ENCODE data around the gene AKR1C4.
A peak's percentile ranks its signal among the peaks of the same experiment; 100 is the strongest.
"Not testable (repeated sequence)": the region's sequence is repeated elsewhere in the genome, so short reads cannot be mapped to it uniquely, and the experiment has no call there.

AKR1C4 gene

DNA sequence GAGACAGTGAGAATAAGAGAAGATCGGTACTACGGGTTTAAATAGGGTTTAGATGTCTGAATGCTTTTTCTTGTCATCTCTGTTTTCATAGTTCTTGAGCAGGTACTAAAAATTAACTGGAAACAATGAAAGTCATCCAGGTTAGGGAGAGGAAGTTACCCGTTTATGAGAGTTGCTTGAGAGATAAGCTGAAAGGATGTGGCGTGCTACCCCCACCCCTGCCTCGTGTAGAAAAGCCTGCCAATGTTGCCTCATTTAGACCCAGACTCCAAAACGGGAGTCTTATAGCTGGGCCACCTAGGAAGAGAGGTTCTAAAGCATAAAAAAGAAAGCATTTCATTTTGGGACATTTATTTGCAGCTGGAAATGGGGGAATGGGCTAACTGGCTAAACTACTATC lies 10.2 kb downstream of the AKR1C4 start:
- DNase-seq (ENCODE audit: low spot score) = no peak

DNA sequence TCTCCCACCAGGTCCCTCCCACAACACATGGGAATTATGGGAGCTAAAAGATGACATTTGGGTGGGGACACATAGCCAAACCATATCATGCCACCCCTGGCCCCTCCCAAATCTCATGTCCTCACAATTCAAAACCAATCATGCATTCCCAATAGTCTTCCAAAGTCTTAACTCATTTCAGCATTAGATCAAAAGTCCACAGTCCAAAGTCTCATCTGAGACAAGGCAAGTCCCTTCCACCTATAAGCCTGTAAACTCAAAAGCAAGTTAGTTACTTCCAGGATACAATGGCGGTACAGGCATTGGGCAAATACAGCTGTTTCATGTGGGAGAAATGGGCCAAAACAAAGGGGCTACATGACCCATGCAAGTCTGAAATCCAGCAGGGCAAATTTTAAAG lies 13.1 kb downstream of the AKR1C4 start:
- not testable (repeated sequence) for DNase-seq (ENCODE audit: low spot score)

DNA sequence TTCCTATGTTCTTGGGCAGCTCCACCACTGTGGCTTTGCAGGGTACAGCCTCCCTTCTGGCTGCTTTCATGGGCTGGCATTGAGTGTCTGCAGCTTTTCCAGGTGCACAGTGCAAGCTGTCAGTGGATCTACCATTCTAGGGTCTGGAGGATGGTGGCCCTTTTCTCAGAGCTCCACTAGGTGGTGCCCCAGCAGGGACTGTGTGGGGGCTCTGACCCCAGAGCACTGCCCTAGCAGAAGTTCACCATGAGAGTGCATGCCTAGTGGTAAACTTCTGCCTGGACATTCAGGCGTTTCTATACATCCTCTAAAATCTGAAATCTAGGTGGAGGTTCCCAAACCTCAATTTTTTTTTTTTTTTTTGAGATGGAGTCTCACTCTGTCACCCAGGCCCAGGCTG lies 13.6 kb downstream of the AKR1C4 start:
- not testable (repeated sequence) for DNase-seq (ENCODE audit: low spot score)

DNA sequence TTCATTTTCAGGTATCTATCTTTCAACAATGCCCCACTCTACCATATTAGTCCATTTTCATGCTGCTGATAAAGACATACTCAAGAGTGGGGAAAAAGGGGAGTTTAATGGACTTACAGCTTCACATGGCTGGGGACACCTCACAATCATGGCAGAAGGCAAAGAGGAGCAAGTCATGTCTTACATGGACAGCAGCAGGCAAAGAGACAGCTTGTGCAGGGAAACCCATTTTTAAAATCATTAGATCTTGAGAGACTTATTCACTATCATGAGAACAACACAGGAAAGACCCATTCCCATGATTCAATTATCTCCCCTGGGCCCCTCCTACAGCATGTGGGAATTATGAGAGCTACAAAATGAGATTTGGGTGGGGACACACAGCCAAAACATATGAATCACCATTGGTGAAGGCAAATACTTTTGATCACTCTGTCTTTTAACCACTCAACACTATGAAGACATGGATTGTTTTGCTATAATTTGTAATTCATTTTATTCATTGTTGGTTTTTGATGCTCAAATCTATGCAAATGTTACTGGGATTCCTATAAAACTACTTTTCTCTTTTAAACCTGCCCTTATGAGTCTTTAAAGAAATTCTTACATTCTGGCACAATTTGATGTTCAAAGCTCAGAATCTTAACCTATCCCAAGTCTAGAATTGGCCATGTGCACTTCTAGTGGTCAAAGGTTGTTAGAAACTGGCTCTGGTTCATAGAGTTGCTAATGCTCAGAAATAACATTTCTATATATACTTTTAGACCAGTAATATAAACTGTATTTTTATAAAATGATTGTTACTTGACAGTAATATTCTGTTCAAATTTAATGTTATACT lies 15.3 kb downstream of the AKR1C4 start:
- no peak for DNase-seq (ENCODE audit: low spot score)

DNA sequence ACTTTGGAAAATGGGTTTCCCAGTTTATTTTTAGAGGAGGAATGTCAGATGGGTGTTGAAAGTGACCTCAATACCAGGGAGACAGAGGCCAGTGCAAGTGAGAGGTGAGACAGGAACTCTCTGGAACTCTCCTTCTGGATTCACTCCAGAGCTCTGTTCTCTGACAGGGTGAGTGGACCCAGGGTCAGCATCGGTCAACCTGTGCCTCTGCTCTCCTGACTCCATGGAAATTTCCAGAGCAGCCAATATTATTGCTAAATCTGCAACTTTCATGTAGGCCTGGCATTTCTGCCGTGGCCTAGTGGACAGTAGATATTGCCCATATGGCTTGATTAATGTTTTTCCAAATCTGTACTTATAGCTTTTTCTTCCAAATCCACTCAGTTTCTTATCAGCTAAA lies 20.2 kb downstream of the AKR1C4 start:
- DNase-seq (ENCODE audit: low spot score) = no peak

DNA sequence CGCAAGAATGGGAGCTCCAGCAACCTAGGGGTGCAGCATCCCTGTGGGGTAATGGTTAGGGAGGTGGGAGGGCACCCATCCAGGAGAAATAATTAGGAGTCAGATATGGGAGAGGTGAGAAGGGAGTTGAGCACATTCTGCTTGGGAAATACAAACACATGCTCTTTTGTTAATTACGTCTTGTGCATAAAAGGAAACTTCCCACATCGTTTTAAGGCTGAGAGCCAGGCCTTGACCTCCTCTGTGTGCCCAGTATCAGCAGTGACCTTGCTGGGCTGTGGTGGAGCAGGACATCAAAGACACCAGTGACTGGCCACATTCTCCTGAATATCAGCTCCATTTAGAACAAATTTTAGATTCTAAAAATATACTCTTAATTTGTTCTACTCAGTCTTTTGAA lies 22.6 kb downstream of the AKR1C4 start:
- DNase-seq (ENCODE audit: low spot score) = no peak

DNA sequence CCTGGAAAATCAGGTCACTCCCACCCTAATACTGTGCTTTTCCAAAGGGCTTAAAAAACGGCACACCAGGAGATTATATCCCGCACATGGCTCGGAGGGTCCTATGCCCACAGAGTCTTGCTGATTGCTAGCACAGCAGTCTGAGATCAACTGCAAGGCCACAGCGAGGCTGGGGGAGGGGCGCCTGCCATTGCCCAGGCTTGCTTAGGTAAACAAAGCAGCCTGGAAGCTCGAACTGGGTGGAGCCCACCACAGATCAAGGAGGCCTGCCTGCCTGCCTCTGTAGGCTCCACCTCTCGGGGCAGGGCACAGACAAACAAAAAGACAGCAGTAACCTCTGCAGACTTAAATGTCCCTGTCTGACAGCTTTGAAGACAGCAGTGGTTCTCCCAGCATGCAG lies 26.3 kb downstream of the AKR1C4 start:
- DNase-seq (ENCODE audit: low spot score) = not testable (repeated sequence)

DNA sequence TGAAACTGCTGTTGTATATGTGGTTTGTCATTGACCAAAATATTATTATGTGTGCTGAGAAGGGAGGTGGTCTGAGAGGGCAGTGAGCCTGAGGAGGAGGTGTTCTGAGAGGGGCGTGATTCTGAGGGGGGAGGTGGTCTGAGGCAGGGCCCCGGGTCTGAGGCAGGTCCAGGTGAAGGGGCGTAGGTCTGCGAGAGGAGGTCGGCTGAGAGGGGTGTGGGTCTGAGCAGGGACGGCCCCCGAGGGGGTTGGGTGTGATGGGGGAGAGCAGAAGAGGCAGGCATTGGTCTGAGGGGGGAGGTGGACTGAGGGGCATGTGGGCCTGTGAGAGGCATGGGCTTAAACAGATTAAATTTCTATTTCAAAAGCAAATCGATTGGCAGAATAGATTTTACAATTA lies 32.4 kb downstream of the AKR1C4 start:
- no peak for DNase-seq (ENCODE audit: low spot score)

DNA sequence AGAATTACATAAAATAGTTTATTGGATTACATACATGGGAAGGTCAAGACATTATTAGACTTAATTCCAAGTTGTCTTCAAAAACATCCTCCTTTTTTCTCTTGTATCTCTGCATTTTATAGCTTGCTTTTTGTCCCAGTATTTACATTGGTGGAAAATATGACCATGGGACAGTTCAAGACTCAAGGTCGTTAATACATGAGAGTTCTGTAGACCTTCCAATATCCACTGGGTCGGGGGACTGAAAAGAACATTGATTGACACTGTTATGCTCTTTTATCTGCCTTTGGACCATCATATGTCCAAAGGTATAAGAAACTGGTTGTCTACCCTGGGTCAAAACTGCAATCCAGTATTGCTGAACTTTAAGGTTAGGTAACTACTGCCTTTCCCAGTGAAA lies 36.7 kb downstream of the AKR1C4 start:
- DNase-seq (ENCODE audit: low spot score) = no peak

DNA sequence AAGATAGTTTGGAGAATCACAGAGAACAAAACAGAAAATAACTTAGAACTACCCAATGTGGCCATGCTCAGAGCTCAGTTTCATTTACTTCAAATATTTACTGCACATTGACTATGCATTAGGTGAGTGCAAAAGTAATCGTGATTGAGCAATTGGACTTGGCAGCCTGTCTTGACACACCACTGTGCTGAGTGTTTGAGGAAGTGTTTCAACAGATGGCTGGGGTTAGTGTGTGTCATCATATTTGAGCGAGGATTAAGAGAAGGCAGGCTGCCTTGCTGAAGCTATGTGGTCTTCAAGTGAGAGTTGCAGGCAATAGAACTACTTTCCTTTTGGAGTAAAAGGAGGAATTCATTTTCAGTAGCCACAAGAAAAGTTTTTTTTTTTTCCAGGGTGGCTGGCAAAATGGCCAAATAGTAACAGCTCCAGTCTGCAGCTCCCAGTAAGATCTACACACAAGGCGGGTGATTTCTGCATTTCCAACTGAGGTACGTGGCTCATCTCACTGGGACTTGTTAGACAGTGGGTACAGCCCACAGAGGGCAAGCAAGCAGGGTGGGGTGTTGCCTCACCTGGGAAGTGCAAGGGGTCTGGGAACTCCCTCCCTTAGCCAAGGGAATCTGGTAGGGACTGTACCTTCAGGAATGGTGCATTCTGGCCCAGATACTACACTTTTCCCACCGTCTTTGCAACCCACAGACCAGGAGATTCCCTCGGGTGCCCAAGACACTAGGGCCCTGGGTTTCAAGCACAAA lies 37.6 kb downstream of the AKR1C4 start:
- DNase-seq (ENCODE audit: low spot score) = peak; percentile 46

DNA sequence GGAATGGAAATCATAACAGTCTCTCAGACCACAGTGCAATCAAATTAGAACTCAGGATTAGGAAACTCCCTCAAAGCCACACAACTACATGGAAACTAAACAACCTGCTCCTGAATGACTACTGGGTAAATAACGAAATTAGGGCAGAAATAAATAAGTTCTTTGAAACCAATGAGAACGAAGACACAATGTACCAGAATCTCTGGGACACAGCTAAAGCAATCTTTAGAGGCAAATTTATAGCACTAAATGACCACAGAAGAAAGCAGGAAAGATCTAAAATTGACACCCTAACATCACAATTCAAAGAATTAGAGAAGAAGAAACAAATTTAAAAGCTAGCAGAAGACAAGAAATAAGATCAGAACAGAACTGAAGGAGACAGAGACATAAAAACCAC lies 40.9 kb downstream of the AKR1C4 start:
- DNase-seq (ENCODE audit: low spot score) = not testable (repeated sequence)

DNA sequence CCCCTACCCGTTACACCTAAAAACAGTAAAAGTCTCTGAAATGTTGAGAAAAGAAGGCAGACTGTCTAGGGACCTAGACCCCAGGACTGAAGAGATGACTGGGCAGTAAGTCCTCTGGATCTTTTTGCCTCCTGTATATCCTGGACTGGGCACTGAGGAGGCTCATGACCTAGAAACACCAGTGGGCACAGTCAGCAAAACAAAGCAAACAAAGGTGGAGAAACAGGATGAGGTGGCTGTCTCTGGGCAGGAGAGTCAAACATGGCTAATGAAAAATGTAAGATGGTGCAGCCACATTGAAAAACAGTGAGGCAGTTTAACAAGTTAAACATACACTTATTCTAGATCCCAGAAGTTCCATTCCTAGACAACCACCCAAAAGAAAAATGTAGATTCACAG lies 45.9 kb downstream of the AKR1C4 start:
- DNase-seq (ENCODE audit: low spot score) = no peak

DNA sequence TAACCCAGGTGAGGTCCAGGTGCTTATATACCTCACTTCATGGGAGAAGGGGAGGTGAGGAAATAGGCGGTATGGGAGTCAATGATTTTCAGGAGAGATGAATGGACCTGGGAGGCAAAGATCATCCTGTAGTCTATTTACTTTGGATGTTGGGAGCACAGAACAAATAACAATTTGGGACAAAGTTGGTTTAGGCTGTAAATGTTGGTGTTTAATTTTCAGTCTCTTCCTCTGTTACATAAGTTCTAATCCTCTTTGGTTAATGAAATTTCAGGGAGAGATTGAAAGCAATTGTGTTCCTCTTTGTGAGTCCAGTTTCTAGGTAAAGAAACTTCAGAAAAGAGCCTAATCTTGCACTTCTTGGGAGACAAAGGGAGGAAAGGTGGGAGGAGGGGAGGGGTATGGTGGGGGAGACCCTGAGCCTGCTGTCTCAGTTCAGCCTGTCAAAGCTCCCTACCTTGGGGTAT lies 46.9 kb downstream of the AKR1C4 start:
- no peak for DNase-seq (ENCODE audit: low spot score)

DNA sequence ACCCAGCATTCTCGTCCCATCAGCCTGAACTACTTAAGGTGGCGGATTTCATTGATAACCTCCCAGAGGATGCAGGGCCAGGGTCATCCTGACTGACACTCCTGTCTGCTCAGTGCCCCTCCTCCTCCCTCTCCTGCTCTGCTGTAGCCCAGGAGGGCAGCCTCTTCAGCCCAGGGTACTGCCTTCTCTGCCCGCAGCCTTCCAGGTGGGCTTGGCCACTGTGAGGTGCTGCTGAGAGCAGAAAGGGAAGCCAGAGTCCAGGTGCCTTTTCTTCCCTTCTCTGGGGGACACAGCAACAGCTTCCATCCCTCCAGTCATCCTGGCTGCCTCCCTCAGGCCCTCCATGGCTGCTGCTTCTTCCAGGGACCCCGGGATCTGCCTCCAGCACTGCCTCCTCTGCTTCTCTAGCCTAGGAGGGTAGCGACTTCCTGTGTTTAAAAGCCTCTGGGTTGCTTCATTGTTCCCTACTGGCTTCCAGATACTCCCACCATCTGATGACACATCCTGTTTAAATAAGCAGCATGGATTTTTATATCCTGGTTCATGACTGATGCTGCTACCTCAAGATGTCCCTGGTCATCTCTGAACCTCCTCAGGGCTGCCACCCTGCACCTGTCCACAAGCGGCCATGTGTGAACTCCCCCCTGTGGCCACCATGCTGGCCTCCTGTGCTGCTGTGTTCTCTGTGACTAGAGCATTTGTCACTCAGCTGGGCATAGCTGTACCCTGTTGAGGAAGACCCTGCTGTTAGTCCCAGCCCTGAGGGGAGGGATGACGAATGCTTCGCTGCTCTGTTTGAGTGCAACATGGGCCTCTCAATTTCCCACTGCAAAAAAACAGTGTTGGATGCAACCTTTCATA lies 55.8 kb downstream of the AKR1C4 start:
- no peak for DNase-seq (ENCODE audit: low spot score)

DNA sequence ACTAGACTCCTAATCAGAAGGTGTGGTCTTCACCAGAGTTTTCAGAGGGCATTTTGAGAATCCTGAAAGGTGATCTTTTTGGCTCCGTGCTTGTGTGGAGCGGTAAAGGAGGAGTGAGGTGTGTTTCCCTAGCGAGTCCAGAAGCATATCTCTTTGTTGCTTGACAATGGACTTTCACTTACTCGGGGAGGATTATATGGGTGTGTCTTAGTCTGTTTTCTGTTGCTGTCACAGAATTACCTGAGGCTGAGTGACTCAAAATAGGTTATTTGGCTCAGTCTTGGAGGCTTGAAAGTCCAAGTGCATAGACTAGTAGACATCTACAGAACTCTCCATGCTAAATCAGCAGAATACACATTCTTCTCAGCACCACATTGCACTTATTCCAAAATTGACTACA lies 57.9 kb downstream of the AKR1C4 start:
- DNase-seq (ENCODE audit: low spot score) = peak; percentile 26

DNA sequence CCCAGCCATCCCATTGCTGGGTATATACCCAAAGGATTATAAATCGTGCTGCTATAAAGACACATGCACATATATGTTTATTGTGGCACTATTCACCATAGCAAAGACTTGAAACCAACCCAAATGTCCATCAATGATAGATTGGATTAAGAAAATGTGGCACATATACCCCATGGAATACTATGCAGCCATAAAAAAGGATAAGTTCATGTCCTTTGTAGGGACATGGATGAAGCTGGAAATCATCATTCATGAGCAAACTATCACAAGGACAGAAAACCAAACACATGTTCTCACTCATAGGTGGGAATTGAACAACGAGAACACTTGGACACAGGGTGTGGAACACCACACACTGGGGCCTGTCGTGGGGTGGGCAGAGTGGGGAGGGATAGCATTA lies 61.1 kb downstream of the AKR1C4 start:
- not testable (repeated sequence) for DNase-seq (ENCODE audit: low spot score)

DNA sequence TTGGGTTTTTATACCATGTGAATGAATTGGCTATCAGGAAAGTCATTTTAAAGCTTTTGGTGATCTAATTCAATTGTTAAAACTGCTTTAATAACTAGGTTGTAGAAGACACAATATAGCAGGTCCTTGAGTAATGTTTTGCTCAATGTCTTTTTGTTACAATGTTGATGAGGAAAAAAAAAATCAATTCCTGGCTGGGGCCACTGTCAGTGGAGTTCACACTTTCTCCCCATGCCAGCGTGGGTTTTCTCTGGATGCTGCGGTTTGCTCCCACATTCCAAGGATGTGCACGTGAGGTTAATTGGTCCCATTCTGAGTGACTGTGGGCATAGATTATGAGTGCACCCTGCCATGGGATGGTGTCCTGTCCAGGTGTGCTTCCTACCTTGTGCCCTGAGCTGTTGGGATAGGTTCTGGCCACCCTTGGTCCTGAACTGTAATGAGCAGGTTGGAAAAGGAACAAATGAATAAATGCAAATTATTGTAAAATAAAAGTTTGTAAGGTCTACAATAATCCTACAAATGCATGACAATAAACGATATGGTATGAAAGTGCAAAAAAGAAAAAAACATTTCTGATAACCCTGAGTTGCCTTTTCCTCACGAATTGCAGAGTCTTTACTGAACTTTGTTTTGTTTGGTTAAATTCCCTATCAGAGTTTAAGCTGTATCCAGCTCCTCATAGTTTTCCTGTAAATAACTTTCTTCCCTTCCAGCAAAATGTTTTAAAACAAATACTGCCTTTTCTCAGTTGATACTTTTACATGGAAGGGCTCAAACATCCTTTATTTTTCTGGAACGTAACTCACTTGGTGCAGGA lies 62.7 kb downstream of the AKR1C4 start:
- no peak for DNase-seq (ENCODE audit: low spot score)

DNA sequence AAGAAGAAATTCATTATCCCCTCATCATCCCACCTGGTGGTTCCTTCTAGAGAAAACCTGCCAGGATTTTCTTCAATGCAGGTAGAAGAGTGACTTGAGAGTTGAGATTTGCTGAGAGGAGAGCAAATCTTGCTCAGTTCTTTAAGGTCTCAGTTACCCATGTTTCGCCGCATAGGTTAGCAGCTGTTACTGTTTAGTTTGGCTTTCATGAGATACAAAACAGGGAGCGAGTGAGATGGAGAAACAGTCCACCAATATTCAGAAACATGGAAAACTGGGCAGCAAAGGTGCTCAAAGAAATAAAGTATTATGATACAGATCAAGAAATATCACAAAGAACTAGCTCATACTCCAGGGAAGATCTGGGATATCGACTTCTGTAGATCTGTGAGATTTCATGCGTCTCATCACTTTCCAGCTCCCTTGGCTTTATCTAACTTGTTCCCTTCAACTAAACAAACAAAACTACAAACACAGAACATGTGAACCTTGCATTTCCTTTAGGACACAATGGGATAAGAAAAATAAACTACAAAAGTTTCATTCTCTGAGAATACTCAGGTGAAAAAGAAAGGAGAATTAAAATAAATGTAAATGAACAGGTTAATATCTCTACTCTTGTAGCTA lies 63.4 kb downstream of the AKR1C4 start:
- DNase-seq (ENCODE audit: low spot score) = no peak

DNA sequence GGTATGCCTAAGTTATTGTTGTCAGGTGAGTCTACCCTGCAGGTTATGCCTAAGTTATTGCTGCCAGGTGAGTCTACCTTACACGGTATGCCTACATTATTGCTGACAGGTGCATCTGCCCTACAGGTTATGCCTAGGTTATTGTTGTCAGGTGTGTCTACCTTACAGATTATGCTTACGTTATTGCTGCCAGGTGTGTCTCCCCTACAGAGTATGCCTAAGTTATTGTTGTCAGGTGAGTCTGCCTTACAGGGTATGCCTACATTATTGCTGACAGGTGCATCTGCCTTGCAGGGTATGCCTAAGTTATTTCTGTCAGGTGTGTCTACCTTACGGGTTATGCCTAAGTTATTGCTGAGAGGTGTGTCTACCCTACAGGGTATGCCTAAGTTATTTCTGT lies 64.2 kb downstream of the AKR1C4 start:
- DNase-seq (ENCODE audit: low spot score) = no peak

DNA sequence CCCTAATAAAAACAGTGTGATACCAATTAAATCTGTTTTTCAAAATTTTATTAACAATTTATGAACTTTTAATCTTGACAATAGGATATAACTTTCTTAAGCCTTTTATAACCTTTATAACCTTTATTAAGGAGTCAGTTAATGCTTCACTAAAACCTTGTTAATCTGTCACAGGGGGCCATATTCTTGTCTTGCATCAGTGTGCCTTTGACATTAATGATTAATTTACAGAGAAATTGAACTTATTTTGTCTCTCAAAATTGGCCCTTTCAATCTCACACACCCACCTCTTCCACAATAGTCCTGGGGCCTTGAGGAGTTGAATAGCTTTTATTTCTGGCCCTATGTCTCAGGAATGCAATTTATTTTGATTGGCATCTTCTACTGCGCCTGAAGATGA lies 68.5 kb downstream of the AKR1C4 start:
- no peak for DNase-seq (ENCODE audit: low spot score)

DNA sequence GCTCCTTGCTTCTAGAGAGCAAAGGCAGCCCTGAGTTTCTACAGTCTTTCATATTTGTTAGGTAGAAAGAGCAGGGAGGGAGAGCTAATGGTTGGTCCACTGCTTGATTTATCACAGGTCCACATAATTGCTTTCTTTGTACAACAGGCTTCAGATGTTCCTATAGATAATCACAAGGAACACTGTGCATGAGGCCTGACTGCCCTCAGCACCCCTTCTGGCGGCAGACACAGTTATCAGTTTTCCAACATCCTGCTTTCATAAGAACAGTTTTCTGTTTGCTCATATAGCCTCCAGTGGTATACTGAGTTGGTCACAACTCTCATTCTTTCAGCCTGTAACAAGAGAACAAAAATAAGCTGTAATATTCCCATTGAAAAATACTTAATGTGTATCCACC lies 69.7 kb downstream of the AKR1C4 start:
- no peak for DNase-seq (ENCODE audit: low spot score)

All from LoVo (cell line).